GM19438 (cell line): ENCODE results near the gene ABCC11.

Source experiments
- ATAC-seq: cut with Tn5 transposase; IDR thresholded peaks from one replicate; pipeline ENCODE4 v1.9.1; 2021; ENCODE audit warnings: low read depth; ENCODE audit not compliant: unreplicated experiment

The ABCC11 gene

DNA sequence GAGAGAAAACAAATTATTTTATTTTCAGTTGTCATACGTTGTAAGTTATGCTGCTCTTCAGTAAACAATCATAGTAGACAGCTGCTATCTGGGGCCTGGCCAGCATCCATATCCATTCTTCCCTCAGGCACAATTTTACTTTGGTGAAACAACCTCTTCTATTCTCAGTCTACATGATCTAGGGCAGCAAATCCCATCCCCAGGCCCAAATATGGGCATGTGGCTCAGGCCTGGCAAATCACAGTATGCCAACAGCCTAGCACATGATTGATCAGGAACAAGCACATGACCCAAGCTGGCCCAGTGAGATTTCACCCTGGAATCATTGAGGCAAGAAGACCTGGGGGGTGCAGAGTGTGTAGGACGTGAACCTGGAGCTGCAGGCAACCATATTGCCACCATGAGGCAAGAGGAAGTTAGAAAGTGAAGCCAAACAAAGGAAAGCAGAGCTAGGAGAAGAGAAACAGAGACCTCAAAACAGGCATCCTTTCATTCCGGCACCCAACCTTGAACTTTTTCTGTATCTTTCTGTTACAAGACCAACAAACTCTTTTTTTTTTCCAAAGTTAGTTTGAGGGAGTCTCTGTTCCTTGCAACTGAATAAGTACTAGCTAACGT, 81.3 kb downstream of the ABCC11 start:
- ATAC-seq = no peak

DNA sequence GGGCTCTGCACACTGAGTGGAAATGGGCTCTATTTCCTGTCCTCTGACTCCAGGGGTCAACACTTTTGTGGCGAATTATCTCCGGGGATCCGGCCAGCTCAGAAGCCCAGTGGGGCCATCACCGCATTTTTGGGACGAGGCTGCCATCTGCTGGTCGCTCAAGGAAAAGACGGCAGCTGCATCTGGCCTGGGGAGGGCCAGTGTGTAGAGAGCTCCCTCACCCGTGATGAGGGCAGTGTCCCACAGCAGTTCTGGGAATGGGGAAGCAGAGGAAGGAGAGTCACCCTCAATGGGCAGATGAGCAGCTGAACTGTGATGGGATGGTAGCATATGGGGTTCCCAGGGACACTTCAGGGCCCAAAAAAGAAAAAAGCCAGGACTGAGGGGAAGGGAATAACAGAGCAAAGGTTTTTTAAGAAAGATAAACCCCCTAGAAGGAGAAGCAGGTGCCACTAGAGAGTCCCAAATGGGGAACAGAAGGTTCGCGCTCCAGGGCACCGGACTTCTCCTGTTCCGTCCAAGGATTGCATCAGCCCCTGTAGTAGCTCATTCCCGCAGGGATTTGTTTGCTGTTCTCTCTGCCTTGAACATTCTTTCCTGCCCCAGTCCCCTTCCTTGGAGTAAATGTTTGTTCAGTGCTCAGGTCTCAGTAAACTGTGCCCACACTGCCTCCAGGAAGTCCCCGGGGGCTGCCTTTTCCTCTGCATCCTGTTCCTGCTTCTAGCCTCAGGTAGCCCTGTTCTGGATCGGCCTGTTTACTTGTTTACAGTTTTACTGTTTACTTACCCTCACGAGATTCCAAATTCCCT, 82.2 kb downstream of the ABCC11 start:
- ATAC-seq = no peak

DNA sequence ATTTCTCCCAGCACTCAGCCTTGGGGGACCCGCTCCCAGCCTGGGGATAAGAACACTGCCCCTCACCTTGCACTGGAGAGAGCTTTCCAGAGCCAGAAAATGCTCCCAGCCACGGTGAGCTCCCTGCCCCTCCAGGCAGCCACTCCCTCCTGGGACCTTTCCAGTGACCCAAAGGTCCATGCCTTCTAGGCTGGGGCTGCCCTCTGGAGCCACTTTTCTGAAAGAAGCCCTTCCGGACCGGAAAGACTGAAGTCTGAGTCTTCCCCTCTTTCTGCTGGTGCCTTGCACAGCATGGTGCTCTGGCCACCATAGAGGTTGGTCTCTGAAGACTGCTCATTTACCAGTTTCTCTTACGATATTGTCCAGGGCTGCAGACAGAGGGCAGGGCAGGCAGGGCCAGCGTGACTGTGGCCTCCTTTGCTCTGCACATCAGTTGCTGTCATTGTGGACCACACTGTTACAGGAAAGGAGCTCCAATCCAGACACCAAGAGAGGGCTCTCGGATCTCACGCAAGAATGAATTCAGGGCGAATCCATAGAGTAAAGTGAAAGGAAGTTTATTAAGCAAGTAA, 84.4 kb downstream of the ABCC11 start:
- ATAC-seq = no peak

DNA sequence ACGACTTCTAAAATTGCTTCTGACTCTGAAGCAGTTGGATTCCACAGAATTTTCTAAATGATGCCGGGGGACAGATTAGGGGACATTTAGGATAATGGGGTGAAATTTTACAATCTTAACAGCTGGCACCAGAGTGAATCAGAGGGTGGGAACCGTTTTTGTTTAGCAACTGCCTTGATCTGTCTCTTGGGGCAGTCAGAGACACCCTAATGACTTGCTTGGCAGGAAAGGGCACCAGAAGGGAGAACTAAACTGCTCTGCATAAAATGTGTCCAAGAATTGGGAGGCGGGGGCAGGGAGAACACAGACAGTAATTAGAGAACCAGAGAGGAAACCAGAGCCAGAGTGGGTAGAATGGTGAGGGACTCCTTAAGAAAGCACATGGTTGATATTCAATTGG, 85.4 kb downstream of the ABCC11 start:
- no peak for ATAC-seq

DNA sequence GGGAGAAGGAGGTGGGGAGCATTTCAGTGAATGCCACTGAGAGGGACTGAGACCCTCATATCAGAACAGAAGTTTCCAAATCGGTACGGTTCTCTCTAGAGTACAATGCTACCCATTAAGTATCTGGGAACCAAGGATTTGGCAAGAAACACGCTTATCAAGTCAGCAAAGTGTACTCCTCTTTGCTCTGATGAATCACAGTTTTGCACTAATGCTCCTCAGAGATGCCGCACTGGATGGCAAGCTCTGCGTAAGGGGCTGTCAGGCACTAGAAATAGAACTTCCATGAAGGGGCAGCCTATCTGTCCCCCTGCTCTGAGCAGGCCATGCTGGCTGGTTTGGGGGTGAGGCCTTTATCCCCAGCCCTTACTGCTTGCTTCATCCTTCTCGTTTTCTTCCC, 86.8 kb downstream of the ABCC11 start:
- ATAC-seq = no peak

DNA sequence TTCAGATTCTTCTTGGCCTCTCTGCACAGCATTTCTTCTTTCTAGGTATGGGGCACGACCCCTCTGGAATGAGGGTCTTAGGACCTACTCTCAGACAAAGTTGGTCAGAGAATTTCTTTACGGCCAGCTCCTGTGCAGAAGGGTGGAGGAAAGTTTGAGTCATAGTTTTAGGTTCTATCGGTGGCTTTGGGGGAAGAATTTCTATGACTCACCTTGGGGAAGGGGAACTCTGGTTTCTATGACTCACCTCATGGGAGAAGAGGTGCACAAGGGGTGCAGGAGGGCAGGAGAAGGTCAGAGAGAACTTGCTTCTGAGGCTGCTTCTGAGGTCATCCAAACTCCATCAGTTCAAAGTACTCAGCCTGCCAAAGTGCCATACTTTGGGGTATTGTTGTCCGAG, 89.0 kb downstream of the ABCC11 start:
- ATAC-seq = no peak

DNA sequence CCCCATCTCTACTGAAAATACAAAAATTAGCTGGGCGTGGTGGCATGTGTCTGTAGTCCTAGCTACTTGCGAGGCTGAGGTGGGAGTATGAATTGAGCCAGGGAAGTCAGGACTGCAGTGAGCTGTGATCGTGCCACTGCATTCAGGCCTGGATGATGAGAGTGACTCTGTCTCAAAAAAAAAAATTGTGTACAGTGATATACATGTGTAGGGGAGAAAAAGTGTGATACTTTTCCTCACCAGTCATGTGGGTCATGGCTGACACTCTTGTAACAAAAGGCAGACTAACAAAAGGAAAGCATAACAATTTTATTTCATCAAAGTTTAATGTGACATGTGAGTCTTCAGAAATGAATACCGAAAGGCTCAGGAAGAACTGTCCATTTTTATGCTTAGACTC, 89.5 kb downstream of the ABCC11 start:
- no peak for ATAC-seq

GRCh38 chr16:48157302-48157701, 90.0 kb downstream of the ABCC11 start:
- ATAC-seq = no peak

GRCh38 chr16:48156790-48157209, 90.5 kb downstream of the ABCC11 start:
- no peak for ATAC-seq

DNA sequence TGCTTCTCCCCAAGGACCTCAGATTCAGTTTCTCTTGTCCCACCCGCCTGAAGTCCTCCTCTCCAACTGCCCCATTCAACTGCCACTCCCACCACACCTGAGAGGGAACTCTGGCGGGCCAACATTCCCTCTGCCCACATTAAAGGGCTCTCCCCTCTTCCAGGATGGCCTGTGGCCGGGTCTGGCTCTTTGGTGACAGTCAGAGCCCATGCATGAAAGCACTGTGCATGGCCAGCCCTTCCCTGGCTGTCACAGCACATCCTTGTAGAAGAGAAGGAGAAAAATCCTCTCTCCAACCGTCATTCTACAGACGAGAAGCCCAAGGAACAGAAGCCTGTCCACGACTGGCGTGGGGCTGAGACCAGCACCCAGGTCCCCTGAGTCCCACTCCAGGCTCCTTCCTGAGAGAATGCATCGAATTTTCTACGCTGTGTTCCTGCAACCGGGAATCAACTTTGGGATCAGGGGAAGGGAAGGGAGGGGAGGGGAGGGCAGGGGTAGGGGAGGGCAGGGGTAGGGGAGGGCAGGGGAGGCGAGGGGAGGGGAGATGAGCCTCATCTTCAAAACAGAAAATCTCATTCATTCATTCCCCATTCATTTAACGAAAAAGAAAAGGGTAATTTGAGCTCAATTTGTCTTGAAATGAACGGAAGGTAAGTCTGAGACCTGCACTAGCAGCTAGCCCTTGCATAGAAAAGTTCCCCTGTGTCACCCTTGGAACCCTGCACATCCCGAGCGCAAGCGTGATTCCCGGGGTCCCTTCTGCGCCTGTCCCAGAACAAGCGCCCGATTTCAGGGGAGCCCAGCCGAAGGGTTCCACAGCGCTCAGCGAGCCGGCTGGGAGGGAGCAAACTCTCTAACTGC, 91.2 kb downstream of the ABCC11 start, which contains the start of gene ABCC12:
Gene ABCC12, minus strand, starts transcription at position 68 of the 864 bp plus-strand sequence. CDS start 9,569 bp downstream, outside the sequence.
- no peak for ATAC-seq

DNA sequence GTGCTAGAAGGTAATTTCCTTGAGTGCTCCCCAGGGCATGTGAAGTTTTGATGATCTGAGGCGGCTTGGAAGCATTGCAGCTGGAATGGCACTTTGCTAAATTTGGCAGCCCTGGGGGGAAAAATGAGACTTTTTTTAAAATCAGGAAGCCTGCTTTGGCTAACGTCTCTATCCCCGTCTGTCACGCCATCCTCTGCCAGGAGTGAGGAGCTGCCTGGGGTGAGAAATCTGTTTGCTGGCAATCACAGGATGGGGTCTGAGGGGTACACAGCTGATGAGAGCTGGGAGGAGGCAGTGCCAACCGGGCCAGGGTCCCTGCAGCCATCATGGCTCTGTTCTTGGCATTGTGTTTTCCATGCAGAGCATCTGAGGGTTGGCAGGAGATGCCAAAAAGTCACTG, 93.6 kb downstream of the ABCC11 start:
- no peak for ATAC-seq

DNA sequence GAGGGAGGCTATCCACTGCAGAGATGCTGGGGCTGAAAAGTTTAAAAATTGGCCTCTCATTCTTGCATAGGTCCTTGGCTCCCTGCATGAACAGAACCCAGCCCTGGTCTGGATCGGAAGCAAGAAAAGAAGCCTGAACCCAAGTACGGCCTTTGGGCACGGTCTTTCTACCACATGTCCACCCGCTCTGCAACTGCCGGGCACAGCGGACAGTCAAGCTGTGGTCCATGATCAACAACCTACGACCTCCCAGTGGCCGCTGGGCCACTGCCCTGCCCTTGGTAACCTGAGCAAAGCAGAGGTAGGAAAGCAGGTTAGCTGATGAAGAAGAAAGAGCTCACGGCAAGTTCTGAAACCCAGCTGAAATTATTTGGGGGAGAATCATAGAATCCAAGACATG, 95.1 kb downstream of the ABCC11 start:
- no peak for ATAC-seq

DNA sequence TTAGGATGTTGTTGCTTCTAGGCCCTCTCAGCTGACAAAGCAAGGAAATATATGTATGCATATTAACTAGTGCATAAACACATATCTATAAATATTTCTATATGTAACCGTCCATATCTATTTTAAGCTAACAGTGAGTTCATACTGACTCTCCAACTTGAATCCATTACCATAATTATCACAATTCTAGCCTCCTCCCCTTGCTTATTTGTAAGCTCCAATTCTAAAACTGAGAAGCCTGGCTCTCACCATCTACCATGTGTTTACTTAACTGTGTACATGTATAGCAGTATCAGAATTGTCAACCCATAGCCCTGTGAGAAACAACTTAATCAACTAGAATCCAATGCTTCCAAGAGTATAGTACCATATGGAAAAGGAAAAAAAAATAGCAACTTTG, 96.6 kb downstream of the ABCC11 start:
- ATAC-seq = no peak

GRCh38 chr16:48146710-48147109, 100.6 kb downstream of the ABCC11 start:
- ATAC-seq = no peak

GRCh38 chr16:48146131-48146530, 101.2 kb downstream of the ABCC11 start:
- no peak for ATAC-seq

GRCh38 chr16:48143812-48144368, 103.4 kb downstream of the ABCC11 start:
- no peak for ATAC-seq

DNA sequence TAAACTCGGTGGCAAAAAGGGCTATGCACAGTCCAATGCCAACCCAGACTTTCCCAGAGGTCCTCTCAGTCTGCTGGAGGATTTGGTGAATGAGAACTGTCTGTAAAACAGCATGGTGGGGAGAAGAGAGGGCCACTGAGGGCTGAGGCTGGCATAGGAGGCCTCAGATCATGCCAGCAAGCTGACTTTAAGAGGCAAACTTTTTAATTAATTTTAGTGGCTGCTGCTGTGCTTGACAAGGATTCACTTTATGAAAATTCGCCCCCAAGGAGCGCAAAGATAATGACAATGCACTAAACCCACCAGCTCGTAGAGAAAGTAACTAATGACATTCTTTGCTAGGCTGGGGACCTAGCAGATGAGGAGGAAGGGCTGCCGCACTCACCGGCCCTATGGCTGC, 106.5 kb downstream of the ABCC11 start:
- ATAC-seq = no peak

DNA sequence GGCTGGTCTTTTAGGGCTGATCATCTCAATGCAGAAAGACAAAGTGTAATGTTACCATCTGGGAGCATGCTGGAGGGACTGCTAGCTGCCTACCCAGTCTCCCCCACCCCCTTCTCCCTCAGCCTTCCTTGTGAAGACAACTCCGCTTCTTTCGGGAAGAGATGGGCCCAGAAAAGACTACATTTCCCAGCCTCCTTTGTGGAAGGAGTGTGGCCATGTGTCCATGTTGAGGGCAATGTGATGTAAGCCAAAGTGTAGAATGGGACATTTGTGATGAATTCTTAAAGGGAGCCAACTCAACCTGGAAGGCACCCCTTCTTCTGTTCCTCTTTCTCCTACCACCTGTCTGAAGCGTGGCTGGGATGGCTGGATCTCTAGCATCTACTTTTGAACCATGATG, 107.8 kb downstream of the ABCC11 start:
- no peak for ATAC-seq

GRCh38 chr16:48138543-48138942, 108.8 kb downstream of the ABCC11 start:
- ATAC-seq = no peak

DNA sequence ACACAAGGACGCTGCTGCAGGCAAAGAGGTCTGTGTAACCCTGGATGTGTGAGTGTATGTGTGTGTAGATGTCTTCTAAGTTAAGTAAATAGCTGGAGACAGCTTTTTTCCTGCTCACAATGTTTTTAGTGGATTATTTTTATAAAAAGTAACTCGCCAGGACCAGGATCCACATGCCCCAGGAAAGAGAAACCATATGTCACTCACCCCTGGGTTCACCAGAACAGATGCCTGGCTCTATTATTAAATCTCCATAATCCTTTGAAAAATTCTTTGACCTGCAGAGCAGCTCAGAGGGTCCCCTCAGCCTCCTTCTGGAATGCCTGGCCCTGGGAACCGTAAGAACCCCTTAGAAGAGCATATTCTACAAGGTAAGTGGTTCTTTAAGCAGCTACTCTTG, 109.5 kb downstream of the ABCC11 start:
- ATAC-seq = no peak
